Measurements from ENCODE around the gene TRPM3. TPM values are rescaled to one million over a fixed set of nuclear protein-coding genes. Genes with fewer than 3 reads are reported as not detected.

Gene TRPM3
- total and polyA plus RNA-seq, 9 of the 15 experiments (the other 6 are each of a cell fraction or from before 2014, with no cell fraction given) = 0.04 TPM; not detected in 8

DNA sequence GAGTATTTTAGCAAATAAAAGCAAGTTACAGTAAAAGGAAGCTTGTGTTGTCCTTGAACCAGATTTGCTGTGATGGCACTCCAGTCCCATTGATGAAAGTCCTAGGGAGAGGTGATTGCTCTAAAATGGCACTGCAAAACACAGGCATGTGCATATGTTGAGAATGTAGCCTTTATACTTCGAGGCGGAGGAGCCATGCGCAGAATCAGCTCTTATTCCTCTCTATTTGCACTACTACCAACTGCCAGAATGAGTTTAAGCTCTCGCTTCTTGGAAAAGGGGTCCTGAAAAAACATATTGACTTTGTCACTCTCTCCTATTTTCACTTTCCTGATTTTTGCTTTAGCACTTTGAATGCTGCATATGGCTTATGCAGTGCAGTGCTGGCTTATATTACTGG is 429.0 kb downstream of the TRPM3 start:
- H2AFZ ChIP-seq (ENCODE audit: low read depth, low read length) = no peak overlapping the region
- no peaks in the 10 kb centered on the region for H3K27me3 ChIP-seq (ENCODE audit: control insufficient read depth in 2 of 2, insufficient read depth in 2 of 2, low read length in 2 of 2)
- H3K4me3 ChIP-seq = no peak overlapping the region
- H3K4me1 ChIP-seq (replicated peaks in 1 of 2; ENCODE audit: control insufficient read depth in 2 of 2, insufficient read depth in 2 of 2, low read length in 2 of 2) = no peaks in the 10 kb centered on the region
- 0% methylated on average over 4 of the region's 4 CpGs for WGBS (ENCODE audit: insufficient coverage, low coverage, missing lambda C conversion rate)
- H4K20me1 ChIP-seq (replicated peaks; ENCODE audit: control insufficient read depth, insufficient read depth, low read length) = no peaks in the 10 kb centered on the region
- TF ChIP-seq ZFP30 (CRISPR knock-in tag; IDR thresholded peaks at IDR 0.05; ENCODE audit: borderline replicate concordance) (no peak), POLR2A (conservative IDR thresholded peaks at IDR 0.05) (no peak), TAF1 (IDR thresholded peaks at IDR 0.05; ENCODE audit: control insufficient read depth, extremely low read depth, insufficient read depth, low read length, severe bottlenecking) (no peak), ZNF76 (CRISPR knock-in tag; IDR thresholded peaks at IDR 0.05; ENCODE audit: borderline replicate concordance) (no peak), ID3 (CRISPR knock-in tag; IDR thresholded peaks at IDR 0.05) (no peak), ID3 (tag; IDR thresholded peaks at IDR 0.05) (no peak), PTRF (tag; IDR thresholded peaks at IDR 0.05) (no peak), GABPB1 (CRISPR knock-in tag; IDR thresholded peaks at IDR 0.05) (no peak), ATF4 (CRISPR knock-in tag; IDR thresholded peaks at IDR 0.05) (no peak), ZC3H4 (CRISPR knock-in tag; IDR thresholded peaks at IDR 0.05; ENCODE audit: borderline replicate concordance) (no peak), ZNF174 (CRISPR knock-in tag; IDR thresholded peaks at IDR 0.05) (no peak), SMARCC2 (IDR thresholded peaks at IDR 0.05; ENCODE audit: low read depth) (no peak)
- TF ChIP-seq, protein P1, sequence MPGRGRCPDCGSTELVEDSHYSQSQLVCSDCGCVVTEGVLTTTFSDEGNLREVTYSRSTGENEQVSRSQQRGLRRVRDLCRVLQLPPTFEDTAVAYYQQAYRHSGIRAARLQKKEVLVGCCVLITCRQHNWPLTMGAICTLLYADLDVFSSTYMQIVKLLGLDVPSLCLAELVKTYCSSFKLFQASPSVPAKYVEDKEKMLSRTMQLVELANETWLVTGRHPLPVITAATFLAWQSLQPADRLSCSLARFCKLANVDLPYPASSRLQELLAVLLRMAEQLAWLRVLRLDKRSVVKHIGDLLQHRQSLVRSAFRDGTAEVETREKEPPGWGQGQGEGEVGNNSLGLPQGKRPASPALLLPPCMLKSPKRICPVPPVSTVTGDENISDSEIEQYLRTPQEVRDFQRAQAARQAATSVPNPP (IDR thresholded peaks at IDR 0.05; ENCODE audit: borderline replicate concordance, insufficient read depth, insufficient read length) = no peak
- POLR2A ChIA-PET = no interaction called here
- no peak for ATAC-seq
- H3K27ac ChIP-seq (ENCODE audit: extremely low read depth, low read depth, low read length) = no peak overlapping the region
- BruUV-seq (replicated peaks) = no TSS peak
- no peak overlapping the region for H3K9ac ChIP-seq (ENCODE audit: insufficient read depth in 1 of 2, low read depth in 2 of 2, low read length in 2 of 2)
- intact Hi-C loops (cut with micrococcal nuclease) (no loop called here), in situ Hi-C loops (cut with MboI) (no loop called here)
- FAIRE-seq = no peak
- no peaks in the 10 kb centered on the region for H3K9me1 ChIP-seq (ENCODE audit: control insufficient read depth, insufficient read depth, low read length)
- no peaks in the 10 kb centered on the region for H3K36me3 ChIP-seq (ENCODE audit: control insufficient read depth, insufficient read depth, low read length)
- H3K9me3 ChIP-seq (replicated peaks; ENCODE audit: control insufficient read depth, insufficient read depth, low read depth, low read length) = no peaks in the 10 kb centered on the region
- no peaks in the 10 kb centered on the region for H3K79me2 ChIP-seq (ENCODE audit: control insufficient read depth, insufficient read depth, low read length)
- no peak for DNase-seq (ENCODE audit: extremely low read depth in 1 of 4, low spot score in 3 of 4)
- H3K4me2 ChIP-seq (ENCODE audit: insufficient read depth, low read length) = no peak overlapping the region
- CTCF ChIA-PET (ENCODE audit: low intra/inter-chr PET ratio) = no interaction called here

All from K562 (cell line).